HG02798 (cell line): ENCODE measurements around the gene LDLRAD3.

ENCODE experiments used
- ATAC-seq: cut with Tn5 transposase; IDR thresholded peaks from one replicate; pipeline ENCODE4 v1.9.1; 2021; ENCODE audit warnings: mild to moderate bottlenecking; ENCODE audit not compliant: unreplicated experiment, poor library complexity

LDLRAD3 gene

GRCh38 chr11:36216061-36216615 is 272.3 kb downstream of the LDLRAD3 start:
- no peak for ATAC-seq

- ATAC-seq: no peak
These were observed 274.5 kb downstream of the LDLRAD3 start for GRCh38 chr11:36218283-36218921.

GRCh38 chr11:36219996-36220395 is 276.1 kb downstream of the LDLRAD3 start:
- ATAC-seq: no peak

- no peak for ATAC-seq
These were observed 279.2 kb downstream of the LDLRAD3 start for GRCh38 chr11:36222831-36223635.

- ATAC-seq: no peak
These were observed 280.5 kb downstream of the LDLRAD3 start for GRCh38 chr11:36224209-36224882.

- ATAC-seq: no peak
These were observed 283.2 kb downstream of the LDLRAD3 start for GRCh38 chr11:36227044-36227443.

GRCh38 chr11:36228689-36229088 is 284.8 kb downstream of the LDLRAD3 start:
- no peak for ATAC-seq

GRCh38 chr11:36229091-36229705 is 285.3 kb downstream of the LDLRAD3 start:
- ATAC-seq: no peak

GRCh38 chr11:36230779-36231699 is 287.2 kb downstream of the LDLRAD3 start:
- no peak for ATAC-seq

GRCh38 chr11:36233204-36233603 is 289.3 kb downstream of the LDLRAD3 start:
- ATAC-seq: no peak

GRCh38 chr11:36234825-36235224 is 291.0 kb downstream of the LDLRAD3 start:
- ATAC-seq: no peak

- ATAC-seq: no peak
These were observed 291.9 kb downstream of the LDLRAD3 start for GRCh38 chr11:36235750-36236149.

- no peak for ATAC-seq
These were observed 293.5 kb downstream of the LDLRAD3 start for GRCh38 chr11:36237391-36237790.

- ATAC-seq: no peak
These were observed 294.3 kb downstream of the LDLRAD3 start for GRCh38 chr11:36238036-36238631.

GRCh38 chr11:36238881-36239280 is 295.0 kb downstream of the LDLRAD3 start:
- ATAC-seq: no peak

- no peak for ATAC-seq
These were observed 295.8 kb downstream of the LDLRAD3 start for GRCh38 chr11:36239636-36240035.

GRCh38 chr11:36240173-36240572 is 296.3 kb downstream of the LDLRAD3 start:
- ATAC-seq: no peak

GRCh38 chr11:36240801-36241200 is 296.9 kb downstream of the LDLRAD3 start:
- ATAC-seq: no peak

- ATAC-seq: no peak
These were observed 297.6 kb downstream of the LDLRAD3 start for GRCh38 chr11:36241497-36241896.
